Measurements from ENCODE around the gene GRIK3. TPM values are rescaled to one million over a fixed set of nuclear protein-coding genes. Genes with fewer than 3 reads are reported as not detected.

The GRIK3 gene
- total RNA-seq, 5 donors from 2014 or later (not counting 1 experiment from before 2014, with no cell fraction given) = 0.03 TPM; not detected in 4

DNA sequence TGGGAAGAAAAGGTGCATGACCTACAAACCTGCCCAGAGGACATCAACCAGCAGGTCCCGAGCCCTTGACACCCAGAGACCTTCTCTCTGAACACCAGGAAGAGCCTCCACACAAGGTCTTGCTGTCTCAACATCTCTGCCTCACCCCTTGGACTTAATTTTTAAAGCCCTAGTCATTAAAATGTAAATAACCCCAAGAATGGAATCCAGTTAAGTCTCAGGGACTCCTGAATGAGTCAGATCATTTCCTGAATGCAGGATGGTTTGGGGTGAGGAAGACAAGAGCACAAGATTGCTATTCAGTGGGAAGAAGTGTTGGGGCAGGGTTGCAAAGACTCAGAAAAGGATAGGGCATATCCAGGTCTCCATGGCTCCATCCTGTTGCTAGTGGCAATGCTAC, 17.8 kb upstream of the GRIK3 start:
- Mint-ChIP-seq H3K36me3 (no peaks in the 10 kb centered on the region), H3K27me3 (peaks cover 7 to 13% of the 10 kb centered on the region in 2 donors), H3K27ac (no peak overlapping the region), H3K9me3 (no peaks in the 10 kb centered on the region), H3K4me3 (no peak overlapping the region), H3K4me1 (no peaks in the 10 kb centered on the region)
- CTCF ChIA-PET = no interaction called here
- no peaks in the 10 kb centered on the region for H3K9me3 ChIP-seq
- DNase-seq (no peak), ATAC-seq (replicated peaks in 1 of 4) (no peak)
- H3K27ac ChIP-seq (ENCODE audit: low read length) = no peak overlapping the region
- H3K27me3 ChIP-seq (replicated peaks in 1 of 2; ENCODE audit: control insufficient read depth in 2 of 2, extremely low read depth in 1 of 2, insufficient read depth in 2 of 2, low read length in 1 of 2) = peaks cover 0 to 18% of the 10 kb centered on the region in 2 experiments
- no peak overlapping the region for H3K4me3 ChIP-seq (ENCODE audit: control insufficient read depth in 1 of 2, extremely low read depth in 1 of 2, low read length in 1 of 2)
- H3K36me3 ChIP-seq (ENCODE audit: control insufficient read depth in 2 of 2, extremely low read depth in 1 of 2, insufficient read depth in 1 of 2, low read length in 1 of 2) = no peaks in the 10 kb centered on the region
- H3K4me1 ChIP-seq (ENCODE audit: control insufficient read depth in 1 of 2, extremely low read depth in 1 of 2, insufficient read depth in 2 of 2, low read length in 2 of 2) = no peaks in the 10 kb centered on the region
- POLR2A ChIA-PET = no interaction called here
- no CpG with 5 or more reads among the region's 1 CpG for WGBS (ENCODE audit: insufficient coverage)

GRCh38 chr1:37051346-37051745, 17.0 kb upstream of the GRIK3 start:
- H3K4me1 Mint-ChIP-seq = no peaks in the 10 kb centered on the region
- no peaks in the 10 kb centered on the region for H3K4me1 ChIP-seq (ENCODE audit: control insufficient read depth in 1 of 2, extremely low read depth in 1 of 2, insufficient read depth in 2 of 2, low read length in 2 of 2)
- no peak overlapping the region for H3K4me3 Mint-ChIP-seq
- H3K36me3 Mint-ChIP-seq = no peaks in the 10 kb centered on the region
- no peak for DNase-seq
- no peaks in the 10 kb centered on the region for H3K9me3 Mint-ChIP-seq
- H3K27me3 Mint-ChIP-seq = peaks cover 9 to 13% of the 10 kb centered on the region in 2 donors
- ChIA-PET POLR2A (no interaction called here), CTCF (no interaction called here)
- no peak overlapping the region for H3K27ac ChIP-seq (ENCODE audit: low read length)
- ATAC-seq (replicated peaks in 1 of 4) = no peak
- no peak overlapping the region for H3K27ac Mint-ChIP-seq
- no peaks in the 10 kb centered on the region for H3K36me3 ChIP-seq (ENCODE audit: control insufficient read depth in 2 of 2, extremely low read depth in 1 of 2, insufficient read depth in 1 of 2, low read length in 1 of 2)
- 85% methylated on average over 4 of the region's 7 CpGs for WGBS (ENCODE audit: insufficient coverage)
- H3K27me3 ChIP-seq (replicated peaks in 1 of 2; ENCODE audit: control insufficient read depth in 2 of 2, extremely low read depth in 1 of 2, insufficient read depth in 2 of 2, low read length in 1 of 2) = peaks cover 0 to 22% of the 10 kb centered on the region in 2 experiments
- no peaks in the 10 kb centered on the region for H3K9me3 ChIP-seq
- H3K4me3 ChIP-seq (ENCODE audit: control insufficient read depth in 1 of 2, extremely low read depth in 1 of 2, low read length in 1 of 2) = no peak overlapping the region

DNA sequence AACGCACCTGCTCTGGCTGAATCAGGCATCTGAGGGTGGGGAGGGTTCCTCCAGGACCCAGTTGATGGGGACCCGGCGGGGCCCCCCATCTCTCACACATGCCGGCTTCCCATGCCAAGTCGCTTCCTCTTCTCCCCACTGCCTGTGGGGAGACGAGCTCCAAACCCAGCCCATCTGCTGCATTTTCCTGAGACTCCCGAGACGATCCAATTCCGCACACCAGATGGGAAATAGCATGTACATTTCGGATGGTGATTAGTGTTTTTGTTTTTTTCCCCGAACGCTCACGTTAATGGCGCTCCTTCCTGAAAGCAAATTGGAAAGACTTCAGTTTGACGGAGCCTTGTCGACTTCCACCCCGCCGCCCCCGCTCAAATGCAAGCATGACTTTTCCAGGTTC, 13.2 kb upstream of the GRIK3 start:
- H3K36me3 Mint-ChIP-seq = no peaks in the 10 kb centered on the region
- WGBS (ENCODE audit: insufficient coverage) = 93% methylated on average over 12 of the region's 19 CpGs
- Histone ChIP-seq H3K4me1 (ENCODE audit: control insufficient read depth in 1 of 2, extremely low read depth in 1 of 2, insufficient read depth in 2 of 2, low read length in 2 of 2) (no peaks in the 10 kb centered on the region), H3K36me3 (ENCODE audit: control insufficient read depth in 2 of 2, extremely low read depth in 1 of 2, insufficient read depth in 1 of 2, low read length in 1 of 2) (no peaks in the 10 kb centered on the region), H3K27me3 (replicated peaks in 1 of 2; ENCODE audit: control insufficient read depth in 2 of 2, extremely low read depth in 1 of 2, insufficient read depth in 2 of 2, low read length in 1 of 2) (peaks cover 0 to 37% of the 10 kb centered on the region in 2 experiments), H3K9me3 (no peaks in the 10 kb centered on the region), H3K27ac (ENCODE audit: low read length) (no peak overlapping the region), H3K4me3 (ENCODE audit: control insufficient read depth in 1 of 2, extremely low read depth in 1 of 2, low read length in 1 of 2) (no peak overlapping the region)
- no peak for DNase-seq
- ChIA-PET POLR2A (no interaction called here), CTCF (no interaction called here)
- H3K9me3 Mint-ChIP-seq = no peaks in the 10 kb centered on the region
- no peaks in the 10 kb centered on the region for H3K4me1 Mint-ChIP-seq
- ATAC-seq (replicated peaks in 1 of 4) = no peak
- H3K4me3 Mint-ChIP-seq = no peak overlapping the region
- H3K27me3 Mint-ChIP-seq = peaks cover 16 to 30% of the 10 kb centered on the region in 2 donors
- no peak overlapping the region for H3K27ac Mint-ChIP-seq

- Mint-ChIP-seq H3K36me3 (no peaks in the 10 kb centered on the region), H3K4me1 (no peaks in the 10 kb centered on the region), H3K4me3 (no peak overlapping the region), H3K27ac (no peak overlapping the region), H3K27me3 (peaks cover 35 to 67% of the 10 kb centered on the region in 2 donors), H3K9me3 (no peaks in the 10 kb centered on the region)
- DNase-seq (no peak), ATAC-seq (replicated peaks in 1 of 4) (no peak)
- Histone ChIP-seq H3K27ac (ENCODE audit: low read length) (no peak overlapping the region), H3K9me3 (no peaks in the 10 kb centered on the region), H3K4me3 (ENCODE audit: control insufficient read depth in 1 of 2, extremely low read depth in 1 of 2, low read length in 1 of 2) (no peak overlapping the region), H3K4me1 (ENCODE audit: control insufficient read depth in 1 of 2, extremely low read depth in 1 of 2, insufficient read depth in 2 of 2, low read length in 2 of 2) (no peaks in the 10 kb centered on the region), H3K36me3 (ENCODE audit: control insufficient read depth in 2 of 2, extremely low read depth in 1 of 2, insufficient read depth in 1 of 2, low read length in 1 of 2) (no peaks in the 10 kb centered on the region), H3K27me3 (replicated peaks in 1 of 2; ENCODE audit: control insufficient read depth in 2 of 2, extremely low read depth in 1 of 2, insufficient read depth in 2 of 2, low read length in 1 of 2) (peaks cover 2 to 54% of the 10 kb centered on the region in 2 experiments)
- POLR2A ChIA-PET = no interaction called here
- 40% methylated on average over 1 of the region's 2 CpGs for WGBS (ENCODE audit: insufficient coverage)
- CTCF ChIA-PET = no interaction called here
These were observed 8.8 kb upstream of the GRIK3 start for GRCh38 chr1:37043101-37043500.

- Histone ChIP-seq H3K9me3 (no peaks in the 10 kb centered on the region), H3K36me3 (ENCODE audit: control insufficient read depth in 2 of 2, extremely low read depth in 1 of 2, insufficient read depth in 1 of 2, low read length in 1 of 2) (no peaks in the 10 kb centered on the region), H3K27ac (ENCODE audit: low read length) (no peak overlapping the region), H3K4me1 (ENCODE audit: control insufficient read depth in 1 of 2, extremely low read depth in 1 of 2, insufficient read depth in 2 of 2, low read length in 2 of 2) (no peaks in the 10 kb centered on the region), H3K4me3 (ENCODE audit: control insufficient read depth in 1 of 2, extremely low read depth in 1 of 2, low read length in 1 of 2) (no peak overlapping the region), H3K27me3 (replicated peaks in 1 of 2; ENCODE audit: control insufficient read depth in 2 of 2, extremely low read depth in 1 of 2, insufficient read depth in 2 of 2, low read length in 1 of 2) (peaks cover 2 to 59% of the 10 kb centered on the region in 2 experiments)
- Mint-ChIP-seq H3K9me3 (no peaks in the 10 kb centered on the region), H3K27ac (no peak overlapping the region), H3K4me3 (no peak overlapping the region), H3K4me1 (no peaks in the 10 kb centered on the region), H3K36me3 (no peaks in the 10 kb centered on the region), H3K27me3 (peaks cover 37 to 67% of the 10 kb centered on the region in 2 donors)
- no peak for DNase-seq
- CTCF ChIA-PET = no interaction called here
- WGBS (ENCODE audit: insufficient coverage) = 48% methylated on average over 5 of the region's 6 CpGs
- POLR2A ChIA-PET = no interaction called here
- ATAC-seq (replicated peaks in 1 of 4) = no peak
These were observed 8.2 kb upstream of the GRIK3 start for GRCh38 chr1:37042506-37042905.

GRCh38 chr1:37041483-37041882, 7.2 kb upstream of the GRIK3 start:
- ChIA-PET CTCF (no interaction called here), POLR2A (no interaction called here)
- H3K9me3 Mint-ChIP-seq = no peaks in the 10 kb centered on the region
- H3K36me3 Mint-ChIP-seq = no peaks in the 10 kb centered on the region
- no CpG with 5 or more reads among the region's 2 CpGs for WGBS (ENCODE audit: insufficient coverage)
- Histone ChIP-seq H3K36me3 (ENCODE audit: control insufficient read depth in 2 of 2, extremely low read depth in 1 of 2, insufficient read depth in 1 of 2, low read length in 1 of 2) (no peaks in the 10 kb centered on the region), H3K27me3 (replicated peaks in 1 of 2; ENCODE audit: control insufficient read depth in 2 of 2, extremely low read depth in 1 of 2, insufficient read depth in 2 of 2, low read length in 1 of 2) (peaks cover 7 to 59% of the 10 kb centered on the region in 2 experiments), H3K4me1 (ENCODE audit: control insufficient read depth in 1 of 2, extremely low read depth in 1 of 2, insufficient read depth in 2 of 2, low read length in 2 of 2) (no peaks in the 10 kb centered on the region), H3K4me3 (ENCODE audit: control insufficient read depth in 1 of 2, extremely low read depth in 1 of 2, low read length in 1 of 2) (no peak overlapping the region), H3K27ac (ENCODE audit: low read length) (no peak overlapping the region), H3K9me3 (no peaks in the 10 kb centered on the region)
- H3K27me3 Mint-ChIP-seq = peaks cover 44 to 73% of the 10 kb centered on the region in 2 donors
- DNase-seq (no peak), ATAC-seq (replicated peaks in 1 of 4) (no peak)
- H3K4me1 Mint-ChIP-seq = peaks cover 0 to 2% (median 0%) of the 10 kb centered on the region in 3 donors
- no peak overlapping the region for H3K4me3 Mint-ChIP-seq
- H3K27ac Mint-ChIP-seq = no peak overlapping the region

GRCh38 chr1:37040773-37041172, 6.5 kb upstream of the GRIK3 start:
- H3K36me3 Mint-ChIP-seq = no peaks in the 10 kb centered on the region
- Histone ChIP-seq H3K9me3 (no peaks in the 10 kb centered on the region), H3K4me3 (ENCODE audit: control insufficient read depth in 1 of 2, extremely low read depth in 1 of 2, low read length in 1 of 2) (no peak overlapping the region), H3K36me3 (ENCODE audit: control insufficient read depth in 2 of 2, extremely low read depth in 1 of 2, insufficient read depth in 1 of 2, low read length in 1 of 2) (no peaks in the 10 kb centered on the region), H3K27me3 (replicated peaks in 1 of 2; ENCODE audit: control insufficient read depth in 2 of 2, extremely low read depth in 1 of 2, insufficient read depth in 2 of 2, low read length in 1 of 2) (peaks cover 7 to 66% of the 10 kb centered on the region in 2 experiments), H3K27ac (ENCODE audit: low read length) (no peak overlapping the region), H3K4me1 (ENCODE audit: control insufficient read depth in 1 of 2, extremely low read depth in 1 of 2, insufficient read depth in 2 of 2, low read length in 2 of 2) (no peaks in the 10 kb centered on the region)
- 41% methylated on average over 4 of the region's 4 CpGs for WGBS (ENCODE audit: insufficient coverage)
- H3K4me1 Mint-ChIP-seq = peaks cover 3 to 7% (median 7%) of the 10 kb centered on the region in 3 donors
- H3K27ac Mint-ChIP-seq = no peak overlapping the region
- no peak overlapping the region for H3K4me3 Mint-ChIP-seq
- no peaks in the 10 kb centered on the region for H3K9me3 Mint-ChIP-seq
- peaks cover 50 to 73% of the 10 kb centered on the region in 2 donors for H3K27me3 Mint-ChIP-seq
- no peak for ATAC-seq (replicated peaks in 1 of 4)
- DNase-seq = no peak
- ChIA-PET POLR2A (no interaction called here), CTCF (no interaction called here)

Measured in T-cell (primary cell).